IgD-negative memory B cell (primary cell): ENCODE data around the gene DNAH9. TPM values are rescaled to one million over a fixed set of nuclear protein-coding genes. Genes with fewer than 3 reads are reported as not detected.

Source experiments
- H3K27ac Mint-ChIP-seq, 3 donors: one replicate each; pipeline ENCODE4 v1.8.0; 2020 to 2022; ENCODE audit warnings: mild to moderate bottlenecking in 3 of 3, mixed read lengths in 3 of 3, moderate library complexity in 1 of 3
- H3K27me3 Mint-ChIP-seq: one replicate; pipeline ENCODE4 v1.8.0; 2021; ENCODE audit warnings: mixed read lengths
- H3K36me3 Mint-ChIP-seq: one replicate; pipeline ENCODE4 v1.8.0; 2020; ENCODE audit warnings: mild to moderate bottlenecking, mixed read lengths
- H3K4me1 Mint-ChIP-seq, 3 donors: one replicate each; pipeline ENCODE4 v1.8.0; 2020 to 2022; ENCODE audit warnings: mixed read lengths in 3 of 3, mild to moderate bottlenecking in 1 of 3
- H3K4me3 Mint-ChIP-seq, 4 donors: one replicate each; pipeline ENCODE4 v1.8.0; 2020 to 2022; ENCODE audit warnings: mild to moderate bottlenecking in 4 of 4, mixed read lengths in 4 of 4, moderate library complexity in 3 of 4
- H3K9me3 Mint-ChIP-seq, 3 donors: one replicate each; pipeline ENCODE4 v1.8.0; 2020 to 2021; ENCODE audit warnings: mixed read lengths in 3 of 3, mild to moderate bottlenecking in 1 of 3
- polyA plus RNA-seq: library from polyadenylated mRNA; unstranded; fragments of 300-500 nt; fragmentation: Illumina TruSeq; gene quantifications from one replicate; pipeline ENCODE4 v1.2.3, GENCODE V29; 2021

DNAH9 gene
- polyA plus RNA-seq, 1 donor from 2014 or later: not detected

GRCh38 chr17:11980813-11981212, 382.5 kb downstream of the DNAH9 start:
- no peak overlapping the region for H3K27ac Mint-ChIP-seq
- peaks cover 13% of the 10 kb centered on the region for H3K36me3 Mint-ChIP-seq
- H3K27me3 Mint-ChIP-seq: no peaks in the 10 kb centered on the region
- H3K4me1 Mint-ChIP-seq: no peaks in the 10 kb centered on the region
- no peaks in the 10 kb centered on the region for H3K9me3 Mint-ChIP-seq
- H3K4me3 Mint-ChIP-seq: no peak overlapping the region

- no peak overlapping the region for H3K4me3 Mint-ChIP-seq
- peaks cover 13% of the 10 kb centered on the region for H3K36me3 Mint-ChIP-seq
- no peaks in the 10 kb centered on the region for H3K4me1 Mint-ChIP-seq
- H3K27ac Mint-ChIP-seq: peak overlapping the region in 1 of 3 donors; percentile 79
- no peaks in the 10 kb centered on the region for H3K27me3 Mint-ChIP-seq
- no peaks in the 10 kb centered on the region for H3K9me3 Mint-ChIP-seq
These were observed 383.6 kb downstream of the DNAH9 start for GRCh38 chr17:11981862-11982261.

- H3K4me1 Mint-ChIP-seq: peaks cover 0 to 8% (median 5%) of the 10 kb centered on the region in 3 donors
- H3K36me3 Mint-ChIP-seq: peaks cover 17% of the 10 kb centered on the region
- no peak overlapping the region for H3K27ac Mint-ChIP-seq
- H3K4me3 Mint-ChIP-seq: no peak overlapping the region
- no peaks in the 10 kb centered on the region for H3K9me3 Mint-ChIP-seq
- H3K27me3 Mint-ChIP-seq: no peaks in the 10 kb centered on the region
These were observed 388.1 kb downstream of the DNAH9 start for GRCh38 chr17:11986179-11986941.

GRCh38 chr17:11986942-11987329, 388.7 kb downstream of the DNAH9 start:
- Mint-ChIP-seq H3K4me1 (peaks cover 0 to 8% (median 5%) of the 10 kb centered on the region in 3 donors), H3K27me3 (no peaks in the 10 kb centered on the region), H3K4me3 (no peak overlapping the region), H3K9me3 (no peaks in the 10 kb centered on the region), H3K27ac (no peak overlapping the region), H3K36me3 (peaks cover 17% of the 10 kb centered on the region)

DNA sequence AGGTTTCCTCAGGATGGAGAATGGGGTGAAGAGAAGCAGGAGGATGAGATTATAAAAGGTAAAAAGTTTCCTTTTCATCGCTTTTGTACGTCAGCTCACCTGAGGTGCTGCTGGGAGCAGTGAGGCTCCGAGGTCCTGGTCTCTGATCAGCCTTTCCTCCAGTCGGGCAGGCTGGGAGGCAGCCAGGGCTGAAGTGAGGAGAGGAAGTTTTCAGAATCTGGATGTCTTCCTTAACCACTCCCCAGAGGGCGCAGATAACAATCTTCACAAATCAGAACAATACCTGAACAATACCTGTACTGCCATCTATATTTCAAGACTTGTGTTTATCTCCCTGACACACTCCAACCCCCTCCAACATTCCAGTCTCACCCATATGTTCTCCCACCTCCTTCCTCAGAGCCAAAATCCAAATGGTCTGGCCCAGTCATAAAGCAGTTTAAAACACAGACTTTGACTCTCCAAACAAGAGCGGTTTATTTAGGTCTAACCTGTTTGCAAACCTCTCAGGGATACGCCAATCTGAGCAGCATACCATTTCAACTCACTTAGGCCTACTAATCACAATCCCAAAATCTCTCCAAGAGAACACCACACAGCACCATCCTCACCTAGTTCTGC, 392.2 kb downstream of the DNAH9 start:
- Mint-ChIP-seq H3K4me3 (no peak overlapping the region), H3K27me3 (no peaks in the 10 kb centered on the region), H3K27ac (no peak overlapping the region), H3K36me3 (peaks cover 11% of the 10 kb centered on the region), H3K4me1 (peaks cover 2 to 10% (median 8%) of the 10 kb centered on the region in 3 donors), H3K9me3 (no peaks in the 10 kb centered on the region)

GRCh38 chr17:11991461-11991860, 393.2 kb downstream of the DNAH9 start:
- Mint-ChIP-seq H3K4me1 (peaks cover 7 to 12% (median 9%) of the 10 kb centered on the region in 3 donors), H3K9me3 (no peaks in the 10 kb centered on the region), H3K27me3 (no peaks in the 10 kb centered on the region), H3K36me3 (peaks cover 11% of the 10 kb centered on the region), H3K4me3 (no peak overlapping the region), H3K27ac (no peak overlapping the region)

- Mint-ChIP-seq H3K4me3 (peak overlapping the region; percentile 92 to 99 (median 96)), H3K36me3 (no peaks in the 10 kb centered on the region), H3K9me3 (no peaks in the 10 kb centered on the region), H3K27ac (peak overlapping the region; percentile 62 to 96 (median 95)), H3K4me1 (peaks cover 10 to 15% (median 12%) of the 10 kb centered on the region in 3 donors), H3K27me3 (no peaks in the 10 kb centered on the region)
These were observed 398.5 kb downstream of the DNAH9 start for GRCh38 chr17:11996722-11997146.

- Mint-ChIP-seq H3K4me3 (peak within 1 kb of the TSS; percentile 92 to 99 (median 96)), H3K36me3 (no peaks in the 10 kb centered on the region), H3K27ac (peak within 1 kb of the TSS; percentile 62 to 96 (median 95)), H3K27me3 (no peaks in the 10 kb centered on the region), H3K9me3 (no peaks in the 10 kb centered on the region), H3K4me1 (peaks cover 10 to 15% (median 12%) of the 10 kb centered on the region in 3 donors)
These were observed 399.1 kb downstream of the DNAH9 start, which contains the start of gene ZNF18 for GRCh38 chr17:11997147-11997971. TSS of gene ZNF18 (minus strand) at chr17:11997475. CDS start at chr17:11992829, 4,646 bp downstream.

DNA sequence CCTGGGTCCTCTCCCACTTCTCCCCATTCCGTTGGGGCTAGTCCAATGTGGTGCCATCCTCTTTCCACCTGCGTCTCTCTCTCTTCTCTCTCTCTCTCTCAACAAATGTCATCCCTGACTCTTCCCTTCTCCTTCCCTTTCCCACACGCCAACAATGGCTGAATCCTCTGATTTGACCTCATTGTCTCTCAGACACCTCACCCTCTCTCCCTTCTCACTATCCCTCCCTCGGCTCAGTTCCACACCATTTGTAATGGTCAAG, 399.6 kb downstream of the DNAH9 start:
- no peaks in the 10 kb centered on the region for H3K27me3 Mint-ChIP-seq
- H3K36me3 Mint-ChIP-seq: no peaks in the 10 kb centered on the region
- peak overlapping the region in 2 of 3 donors; percentile 57 to 83 for H3K27ac Mint-ChIP-seq
- peaks cover 10 to 15% (median 12%) of the 10 kb centered on the region in 3 donors for H3K4me1 Mint-ChIP-seq
- H3K9me3 Mint-ChIP-seq: no peaks in the 10 kb centered on the region
- peak overlapping the region; percentile 92 to 99 (median 96) for H3K4me3 Mint-ChIP-seq

DNA sequence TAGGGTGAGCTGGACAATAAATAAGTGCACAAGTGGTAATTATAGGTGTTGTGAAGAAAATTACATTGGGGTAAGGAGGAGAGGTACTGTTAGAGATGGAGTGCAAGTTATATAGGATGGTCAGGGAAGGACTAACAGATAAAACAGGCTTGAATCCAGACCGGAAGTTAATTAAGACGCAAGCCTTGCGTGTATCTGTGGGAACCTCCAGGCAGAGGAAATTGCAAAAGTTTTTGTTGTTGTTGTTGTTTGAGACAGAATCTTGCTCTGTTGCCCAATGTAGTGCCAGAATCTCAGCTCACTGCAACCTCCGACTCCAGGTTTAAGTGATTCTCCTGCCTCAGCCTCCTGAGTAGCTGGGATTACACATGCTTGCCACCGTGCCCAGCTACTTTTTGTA, 401.4 kb downstream of the DNAH9 start:
- H3K36me3 Mint-ChIP-seq: no peaks in the 10 kb centered on the region
- no peaks in the 10 kb centered on the region for H3K27me3 Mint-ChIP-seq
- peak overlapping the region in 1 of 4 donors; percentile 20 for H3K4me3 Mint-ChIP-seq
- H3K4me1 Mint-ChIP-seq: peaks cover 10 to 15% (median 12%) of the 10 kb centered on the region in 3 donors
- no peaks in the 10 kb centered on the region for H3K9me3 Mint-ChIP-seq
- peak overlapping the region in 1 of 3 donors; percentile 29 for H3K27ac Mint-ChIP-seq

GRCh38 chr17:12007466-12007865, 409.2 kb downstream of the DNAH9 start:
- no peaks in the 10 kb centered on the region for H3K36me3 Mint-ChIP-seq
- H3K4me3 Mint-ChIP-seq: no peak overlapping the region
- no peaks in the 10 kb centered on the region for H3K27me3 Mint-ChIP-seq
- H3K9me3 Mint-ChIP-seq: no peaks in the 10 kb centered on the region
- peak overlapping the region in 1 of 3 donors; percentile 3 for H3K27ac Mint-ChIP-seq
- no peaks in the 10 kb centered on the region for H3K4me1 Mint-ChIP-seq
